Fibroblast of skin of left biceps (primary cell): ENCODE measurements around the gene SV2C.

Experiments used
- DNase-seq, 2 experiments: peaks; one replicate each; pipeline ENCODE4 v3.0.0-alpha.2; 2013; ENCODE audit warnings: low read depth in 2 of 2

Gene SV2C

GRCh38 chr5:76104027-76104426 lies 20.8 kb downstream of the SV2C start:
- DNase-seq = no peak

GRCh38 chr5:76106149-76106548 lies 23.0 kb downstream of the SV2C start:
- DNase-seq = no peak

- no peak for DNase-seq
These were observed 28.4 kb downstream of the SV2C start for GRCh38 chr5:76111477-76112174.

GRCh38 chr5:76113103-76113502 lies 29.9 kb downstream of the SV2C start:
- no peak for DNase-seq

- DNase-seq = no peak
These were observed 31.1 kb downstream of the SV2C start for GRCh38 chr5:76114179-76114851.

- DNase-seq = no peak
These were observed 42.2 kb downstream of the SV2C start for GRCh38 chr5:76125346-76125745.

GRCh38 chr5:76125888-76126287 lies 42.7 kb downstream of the SV2C start:
- no peak for DNase-seq

- no peak for DNase-seq
These were observed 50.8 kb downstream of the SV2C start for GRCh38 chr5:76134003-76134402.

GRCh38 chr5:76134646-76135045 lies 51.5 kb downstream of the SV2C start:
- no peak for DNase-seq

- DNase-seq = no peak
These were observed 54.8 kb downstream of the SV2C start for GRCh38 chr5:76137887-76138542.

- no peak for DNase-seq
These were observed 60.7 kb downstream of the SV2C start for GRCh38 chr5:76143884-76144283.

- DNase-seq = no peak
These were observed 61.5 kb downstream of the SV2C start for GRCh38 chr5:76144513-76145274.

GRCh38 chr5:76145945-76146344 lies 62.8 kb downstream of the SV2C start:
- DNase-seq = no peak

GRCh38 chr5:76149636-76150035 lies 66.5 kb downstream of the SV2C start:
- DNase-seq = no peak

- no peak for DNase-seq
These were observed 69.0 kb downstream of the SV2C start for GRCh38 chr5:76152161-76152560.

- no peak for DNase-seq
These were observed 69.5 kb downstream of the SV2C start for GRCh38 chr5:76152700-76153099.

- DNase-seq = no peak
These were observed 70.1 kb downstream of the SV2C start for GRCh38 chr5:76153271-76153670.

GRCh38 chr5:76154009-76154690 lies 71.0 kb downstream of the SV2C start:
- DNase-seq = no peak

GRCh38 chr5:76155536-76155935 lies 72.4 kb downstream of the SV2C start:
- no peak for DNase-seq

- no peak for DNase-seq
These were observed 79.2 kb downstream of the SV2C start for GRCh38 chr5:76162335-76162734.

- no peak for DNase-seq
These were observed 80.0 kb downstream of the SV2C start for GRCh38 chr5:76163111-76163628.
